GM23248 (cell line): Measurements from ENCODE around the gene CPAMD8. TPM values are rescaled to one million over a fixed set of nuclear protein-coding genes. Genes with fewer than 3 reads are reported as not detected.

Experiments
- DNase-seq: peaks from one replicate; pipeline ENCODE4 v3.0.0-alpha.2; 2015
- H2AFZ ChIP-seq: fragments of 200-600 bp; sonication (generic); 2 replicates; pipeline ENCODE4 v1.6.1; 2016; ENCODE audit warnings: antibody characterized with exemption
- H3F3A ChIP-seq: fragments of 200-600 bp; sonication (generic); 2 replicates; pipeline ENCODE4 v1.6.1; 2016; ENCODE audit warnings: mild to moderate bottlenecking, antibody characterized with exemption, mixed run types; ENCODE audit not compliant: insufficient read depth
- H3K27ac ChIP-seq: fragments of 200-600 bp; sonication (generic); 2 replicates; pipeline ENCODE4 v1.5.1; 2016; ENCODE audit warnings: mild to moderate bottlenecking
- H3K27me3 ChIP-seq: fragments of 200-600 bp; sonication (generic); replicated peaks from 2 replicates; pipeline ENCODE4 v1.6.1; 2016; ENCODE audit warnings: mild to moderate bottlenecking; ENCODE audit not compliant: insufficient read depth
- H3K36me3 ChIP-seq: fragments of 200-600 bp; sonication (generic); 2 replicates; pipeline ENCODE4 v1.6.1; 2016; ENCODE audit warnings: low read depth, mild to moderate bottlenecking
- H3K4me1 ChIP-seq: fragments of 200-600 bp; sonication (generic); 2 replicates; pipeline ENCODE4 v1.6.1; 2016; ENCODE audit warnings: mild to moderate bottlenecking; ENCODE audit not compliant: insufficient read depth
- H3K4me2 ChIP-seq: fragments of 200-600 bp; sonication (generic); one replicate; pipeline ENCODE4 v1.6.1; 2016; ENCODE audit warnings: mild to moderate bottlenecking; ENCODE audit not compliant: unreplicated experiment
- H3K4me3 ChIP-seq: fragments of 200-600 bp; sonication (generic); 2 replicates; pipeline ENCODE4 v1.5.1; 2016; ENCODE audit warnings: mild to moderate bottlenecking
- H3K79me2 ChIP-seq: fragments of 200-600 bp; sonication (generic); 2 replicates; pipeline ENCODE4 v1.6.1; 2016; ENCODE audit warnings: mild to moderate bottlenecking; ENCODE audit not compliant: insufficient read depth
- H3K9ac ChIP-seq: fragments of 200-600 bp; sonication (generic); 2 replicates; pipeline ENCODE4 v1.6.1; 2016; ENCODE audit warnings: mild to moderate bottlenecking
- H3K9me2 ChIP-seq: fragments of 200-600 bp; sonication (generic); 2 replicates; pipeline ENCODE4 v1.6.1; 2016; ENCODE audit warnings: mixed run types, mild to moderate bottlenecking, moderate library complexity; ENCODE audit not compliant: insufficient read depth
- H3K9me3 ChIP-seq: fragments of 200-600 bp; sonication (generic); one replicate; pipeline ENCODE4 v1.6.1; 2017; ENCODE audit warnings: low read depth
- H4K20me1 ChIP-seq: fragments of 200-600 bp; sonication (generic); 2 replicates; pipeline ENCODE4 v1.6.0; 2016; ENCODE audit not compliant: insufficient read depth
- EZH2 ChIP-seq: fragments of 200-600 bp; sonication (generic); IDR thresholded peaks from 2 replicates; pipeline ENCODE4 v1.6.1; 2018; ENCODE audit warnings: antibody characterized with exemption, mild to moderate bottlenecking; ENCODE audit not compliant: insufficient read depth, poor library complexity, severe bottlenecking
- EZH2phosphoT487 ChIP-seq: fragments of 200-600 bp; sonication (generic); IDR thresholded peaks from 2 replicates; pipeline ENCODE4 v1.6.1; 2018; ENCODE audit warnings: antibody characterized with exemption, moderate library complexity, mild to moderate bottlenecking, low read depth; ENCODE audit not compliant: insufficient read depth
- WGBS, 2 experiments: methylation state at CpG; one replicate each; pipeline ENCODE4 v1.1.6; 2015 to 2017; ENCODE audit warnings: low lambda C conversion rate in 2 of 2, low coverage in 1 of 2; ENCODE audit errors: missing lambda C conversion rate in 2 of 2; 5-methylcytosine and 5-hydroxymethylcytosine counted together
- in situ Hi-C: fragments of 300-500 bp; cut with MboI; formaldehyde crosslinking; loops from 2 replicates; pipeline ENCODE4 v1.15.0; 2020
- polyA plus RNA-seq: library from polyadenylated mRNA; unstranded; fragments of >200 nt; fragmentation: Nextera tagmentation; extraction: Ambion mirVana; gene quantifications from 2 replicates; pipeline ENCODE4 v1.2.1, GENCODE V29; 2016
- total RNA-seq: library from RNA; depleted of rRNA; stranded (reverse); fragments of >200 nt; shearing (Covaris generic); gene quantifications from 2 replicates; pipeline ENCODE4 v1.2.3, GENCODE V29; 2014

CPAMD8 gene
- total and polyA plus RNA-seq, 2 experiments from 2014 or later = 0.76 to 0.80 TPM

GRCh38 chr19:16880884-16881554 lies 145.6 kb downstream of the CPAMD8 start:
- no peak for DNase-seq
- Histone ChIP-seq H3K9me3 (no peaks in the 10 kb centered on the region), H3K4me2 (no peak overlapping the region), H2AFZ (no peak overlapping the region), H3K4me3 (no peak overlapping the region), H3F3A (no peaks in the 10 kb centered on the region), H3K79me2 (0 out of 2 replicates have a peak, but pooled peaks cover under 1% of the 10 kb centered on the region), H3K36me3 (no peaks in the 10 kb centered on the region; the same call in 1 of the 2 replicates), H3K4me1 (no peaks in the 10 kb centered on the region), H4K20me1 (no peaks in the 10 kb centered on the region), H3K27me3 (no peaks in the 10 kb centered on the region), H3K9ac (no peak overlapping the region), H3K27ac (no peak overlapping the region), H3K9me2 (no peaks in the 10 kb centered on the region)
- TF ChIP-seq EZH2 = no peak
- no peak for TF ChIP-seq EZH2phosphoT487
- in situ Hi-C loops = no loop called here
- WGBS, 2 experiments = 91 to 92% methylated on average over 8 of the region's 8 CpGs

- no peak for DNase-seq
- no peak overlapping the region for H3K9ac ChIP-seq
- TF ChIP-seq EZH2phosphoT487 = no peak
- TF ChIP-seq EZH2 = no peak
These were observed 148.2 kb downstream of the CPAMD8 start for GRCh38 chr19:16878181-16878965.

GRCh38 chr19:16877581-16877980 lies 149.0 kb downstream of the CPAMD8 start:
- no peak for TF ChIP-seq EZH2phosphoT487
- no peak for TF ChIP-seq EZH2
- Histone ChIP-seq H3K79me2 (peaks cover 24% of the 10 kb centered on the region), H2AFZ (no peak overlapping the region), H3K4me3 (no peak overlapping the region), H3K4me1 (no peaks in the 10 kb centered on the region), H4K20me1 (no peaks in the 10 kb centered on the region), H3K9me2 (no peaks in the 10 kb centered on the region), H3K36me3 (no peaks in the 10 kb centered on the region; the same call in 1 of the 2 replicates), H3K9ac (no peak overlapping the region), H3K9me3 (no peaks in the 10 kb centered on the region), H3F3A (no peaks in the 10 kb centered on the region), H3K27me3 (no peaks in the 10 kb centered on the region), H3K4me2 (no peak overlapping the region), H3K27ac (no peak overlapping the region)
- 89 to 90% methylated on average over 10 to 11 of the region's 11 CpGs for WGBS, 2 experiments
- DNase-seq = no peak
- in situ Hi-C loops = no loop called here

More at GRCh38 chr19:16878181-16878965, 148.2 kb downstream of the CPAMD8 start:
- in situ Hi-C loops = no loop called here
- Histone ChIP-seq H3K4me2 (no peak overlapping the region), H3K79me2 (peaks cover 24% of the 10 kb centered on the region), H3F3A (no peaks in the 10 kb centered on the region), H2AFZ (no peak overlapping the region), H3K9me3 (no peaks in the 10 kb centered on the region), H3K9me2 (no peaks in the 10 kb centered on the region), H3K36me3 (no peaks in the 10 kb centered on the region; the same call in 1 of the 2 replicates), H3K27me3 (no peaks in the 10 kb centered on the region), H3K4me3 (no peak overlapping the region), H4K20me1 (no peaks in the 10 kb centered on the region), H3K4me1 (no peaks in the 10 kb centered on the region), H3K27ac (no peak overlapping the region)
- WGBS, 2 experiments = 95 to 97% methylated on average over 53 to 55 of the region's 55 CpGs

GRCh38 chr19:16876904-16877361 lies 149.7 kb downstream of the CPAMD8 start:
- H3K4me1 ChIP-seq = no peaks in the 10 kb centered on the region
- H2AFZ ChIP-seq = no peak overlapping the region
- no peaks in the 10 kb centered on the region for H3F3A ChIP-seq
- H3K27me3 ChIP-seq = no peaks in the 10 kb centered on the region
- no peaks in the 10 kb centered on the region for H3K9me2 ChIP-seq
- H3K27ac ChIP-seq = no peak overlapping the region
- no peaks in the 10 kb centered on the region for H4K20me1 ChIP-seq
- no peak overlapping the region for H3K4me3 ChIP-seq
- DNase-seq = no peak
- no peak overlapping the region for H3K9ac ChIP-seq
- in situ Hi-C loops = no loop called here
- WGBS, 2 experiments = 88 to 89% methylated on average over 12 of the region's 12 CpGs
- H3K9me3 ChIP-seq = no peaks in the 10 kb centered on the region
- no peaks in the 10 kb centered on the region; the same call in 1 of the 2 replicates for H3K36me3 ChIP-seq
- TF ChIP-seq EZH2phosphoT487 = no peak
- no peak for TF ChIP-seq EZH2
- H3K4me2 ChIP-seq = no peak overlapping the region
- peaks cover 24% of the 10 kb centered on the region for H3K79me2 ChIP-seq
